H1 (cell line): ENCODE measurements around the gene CAMK2G. TPM values are rescaled to one million over a fixed set of nuclear protein-coding genes. Genes with fewer than 3 reads are reported as not detected.

Experiments
- CHD7 ChIP-seq: fragments of 300-600 bp; sonication (generic); IDR thresholded peaks from 2 replicates; pipeline ENCODE4 v1.7.1; 2012; ENCODE audit warnings: low read length, moderate library complexity, mild to moderate bottlenecking, inconsistent platforms; ENCODE audit not compliant: insufficient replicate concordance
- polyA plus RNA-seq, 7 experiments: library from polyadenylated mRNA; depleted of rRNA in 3 of 7; stranded (reverse) in 5 of 7; unstranded in 2 of 7; fragments of >200 nt in 5 of 7; fragments of 200-250 nt in 2 of 7; gene quantifications; 1 replicate in 5 of 7; 2 replicates in 1 of 7; 4 replicates in 1 of 7; pipeline versions ENCODE4 v1.2.1 to v1.2.3, GENCODE V29; 2011 to 2013; ENCODE audit warnings: missing spikeins in 2 of 7, mixed read lengths in 2 of 7
- total RNA-seq: library from RNA; stranded (reverse); fragmentation: NEBNext Ultra II Directional; extraction: Animal tissue kit (Norgen Biotek cat#: 25700); gene quantifications from 2 replicates; pipeline ENCODE4 v1.2.1, GENCODE V29; 2021

Gene CAMK2G
- total and polyA plus RNA-seq, 2 of the 8 experiments (the other 6 are each of a cell fraction or from before 2014, with no cell fraction given) = 28.9 to 31.7 TPM

DNA sequence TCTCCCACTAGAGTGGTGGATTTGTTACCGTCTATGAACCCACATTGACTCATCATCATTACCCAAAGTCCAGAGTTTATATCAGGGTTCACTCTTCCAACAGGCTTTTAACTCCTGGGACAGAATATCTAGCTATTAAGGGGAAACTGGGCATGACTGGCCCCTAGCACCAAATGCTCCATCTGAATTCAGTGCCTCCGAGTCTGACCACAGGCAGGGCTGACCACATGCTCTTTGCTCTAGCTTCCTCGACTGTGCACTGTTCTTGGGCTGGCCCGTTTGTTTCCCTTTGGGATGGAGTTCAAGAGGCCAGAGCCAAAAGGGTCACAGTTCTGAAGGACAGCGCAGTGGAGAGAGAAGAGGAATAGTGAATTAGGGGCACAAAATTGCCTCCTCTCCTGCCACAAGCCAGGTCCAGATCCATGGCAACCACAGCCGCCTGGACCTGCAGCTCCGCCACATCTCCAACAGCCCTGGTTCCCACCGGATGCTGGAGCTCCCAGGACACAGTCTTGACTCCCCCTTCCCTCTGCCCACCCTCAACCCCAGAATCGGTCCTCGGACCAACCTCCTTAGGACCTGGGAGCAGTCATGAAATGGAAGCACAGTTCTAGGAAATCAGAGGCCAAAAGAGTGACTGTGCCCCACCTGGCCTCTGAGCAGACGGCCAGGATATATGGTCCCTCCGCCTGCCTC lies 16.2 kb downstream of the CAMK2G start (continued):
- no peak for TF ChIP-seq CHD7
